AG08396 (cell line): ENCODE results near the gene MECR.
A peak's percentile ranks its signal among the peaks of the same experiment; 100 is the strongest.
"Not testable (repeated sequence)": the region's sequence is repeated elsewhere in the genome, so short reads cannot be mapped to it uniquely, and the experiment has no call there.

Experiments used
- DNase-seq: peaks from one replicate; pipeline ENCODE4 v3.0.0; 2012; ENCODE audit warnings: low spot score, mixed read lengths

Gene MECR

DNA sequence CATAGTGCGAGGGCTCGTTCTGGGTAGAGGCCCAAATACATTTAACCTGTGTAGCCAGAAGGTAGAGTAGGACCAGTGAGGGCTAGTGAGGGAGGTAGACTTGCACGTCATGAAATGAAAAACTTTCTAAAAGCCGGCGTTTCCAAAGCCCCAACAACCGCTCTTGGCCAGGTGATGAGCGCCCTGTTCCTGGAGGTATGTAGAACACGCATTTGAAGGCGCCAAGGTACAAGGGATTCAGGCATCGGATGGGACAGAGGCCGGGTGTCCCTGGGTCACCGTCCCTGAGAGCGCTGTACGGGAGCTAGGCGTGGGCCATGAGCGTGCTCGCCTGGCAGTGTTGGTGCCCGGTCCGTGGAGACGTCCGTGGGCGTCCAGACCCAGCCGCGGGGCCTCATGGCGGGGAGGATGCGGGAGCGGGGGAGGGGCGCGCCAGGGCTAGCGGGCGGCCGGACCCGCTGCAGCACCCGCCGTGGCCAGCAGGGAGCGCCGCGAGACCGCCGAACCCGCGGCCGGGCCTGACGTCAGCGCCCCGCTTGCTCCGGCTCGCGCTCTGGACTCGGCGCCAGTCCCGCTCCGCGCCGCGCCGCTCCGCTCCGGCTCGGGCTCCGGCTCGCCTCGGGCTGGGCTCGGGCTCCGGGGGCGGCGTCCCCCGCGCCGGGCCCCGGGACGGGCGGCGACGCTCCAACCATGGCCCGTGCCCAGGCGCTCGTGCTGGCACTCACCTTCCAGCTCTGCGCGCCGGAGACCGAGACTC lies 5.4 kb upstream of the MECR start, which contains the start of gene PTPRU:
TSS of gene PTPRU (plus strand) at position 568 of the 757 bp plus-strand sequence. CDS start at position 691, 123 bp downstream.
- peak; percentile 96 for DNase-seq

DNA sequence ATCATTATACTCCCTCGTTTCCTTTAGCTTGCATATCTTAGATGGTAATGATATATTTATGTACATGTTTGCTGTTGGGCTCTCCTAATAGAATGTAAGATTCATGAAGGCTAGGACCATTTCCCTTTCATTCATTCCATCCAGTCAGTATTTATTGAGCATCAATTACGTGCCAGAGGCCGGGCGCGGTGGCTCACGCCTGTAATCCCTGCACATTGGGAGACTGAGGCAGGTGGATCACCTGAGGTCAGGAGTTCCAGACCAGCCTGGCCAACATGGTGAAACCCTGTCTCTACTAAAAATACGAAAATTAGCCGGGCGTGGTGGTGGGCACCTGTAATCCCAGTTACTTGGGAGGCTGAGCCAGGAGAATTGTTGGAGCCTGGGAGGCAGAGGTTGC lies 4.1 kb upstream of the MECR start:
- not testable (repeated sequence) for DNase-seq

DNA sequence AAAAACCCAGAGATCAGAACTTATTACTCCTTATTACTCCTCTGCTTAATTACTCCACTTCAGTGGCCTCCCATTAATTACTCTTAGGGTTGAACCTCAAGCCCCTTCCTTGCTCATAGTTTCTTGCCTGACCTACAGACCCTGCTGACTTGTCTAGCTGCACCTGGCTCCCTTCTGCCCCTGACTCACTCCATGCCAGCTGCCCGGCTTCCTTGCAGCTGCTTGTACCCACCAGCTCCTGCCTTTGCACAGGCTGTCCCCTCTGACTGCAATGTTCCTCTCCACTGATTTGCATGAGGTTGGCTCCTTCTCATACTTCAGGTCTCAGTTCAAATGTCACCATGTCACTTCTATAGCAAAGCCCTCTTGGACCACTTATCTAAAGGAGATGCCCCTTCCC lies 3.7 kb upstream of the MECR start:
- no peak for DNase-seq

DNA sequence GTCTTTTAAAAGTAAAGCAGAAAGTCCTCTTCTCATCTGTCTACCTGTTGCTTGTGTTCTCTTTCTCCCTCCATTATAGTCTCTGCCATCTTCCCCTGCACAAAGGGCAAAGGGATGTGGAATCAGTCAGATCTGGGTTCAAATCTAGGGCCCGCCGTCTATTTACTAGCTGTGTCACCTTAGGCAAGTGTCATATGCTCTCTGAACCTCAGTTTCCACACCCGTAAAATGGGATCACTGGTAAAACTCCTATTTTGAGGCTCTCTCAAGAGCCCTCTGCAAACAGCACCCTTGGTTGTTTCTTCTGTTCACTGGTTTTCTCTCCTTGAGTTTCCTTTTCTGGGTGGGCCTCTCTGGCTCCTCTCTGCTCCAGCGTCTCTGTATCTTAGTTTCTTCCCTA lies 3.0 kb upstream of the MECR start:
- DNase-seq, result no peak

GRCh38 chr1:29232387-29232786 lies 1.7 kb upstream of the MECR start:
- DNase-seq, result no peak

DNA sequence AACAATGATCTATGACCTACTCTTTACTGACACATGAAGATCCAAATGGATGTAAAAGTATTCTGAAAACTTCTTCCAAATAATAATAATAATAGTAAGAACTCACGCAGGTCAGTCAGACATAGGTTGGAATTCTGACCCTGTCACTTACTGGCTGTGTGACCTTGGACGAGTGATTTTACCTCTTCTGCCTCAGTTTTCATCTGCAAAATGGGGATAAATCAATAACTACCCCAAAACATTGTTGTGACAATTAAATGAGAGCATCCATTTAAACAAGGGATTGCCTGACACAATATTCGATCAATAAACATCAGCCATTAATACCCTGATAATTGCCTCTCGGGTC lies 556 bp downstream of the MECR start:
- DNase-seq, result no peak

- DNase-seq, result no peak
Observed at GRCh38 chr1:29227511-29227910, 3.2 kb downstream of the MECR start.

DNA sequence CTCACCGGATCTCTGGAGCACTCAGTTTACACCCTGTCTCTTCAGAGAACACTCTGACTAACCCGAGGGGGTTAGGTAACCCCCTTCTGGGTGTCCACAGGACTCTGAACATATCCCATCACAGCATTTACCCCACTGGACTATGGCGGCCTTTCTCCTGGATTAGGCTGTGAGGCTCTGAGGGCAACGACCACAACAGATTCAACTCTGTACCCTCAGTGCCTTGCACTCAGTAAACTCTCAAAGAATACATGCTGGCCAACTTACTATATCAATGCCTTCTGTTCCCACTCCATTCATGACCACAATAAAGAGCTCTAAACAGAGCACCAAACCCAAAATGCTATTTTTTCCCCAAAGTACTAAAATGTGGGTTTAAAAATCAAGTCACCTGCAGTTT lies 5.4 kb downstream of the MECR start:
- DNase-seq, result no peak

DNA sequence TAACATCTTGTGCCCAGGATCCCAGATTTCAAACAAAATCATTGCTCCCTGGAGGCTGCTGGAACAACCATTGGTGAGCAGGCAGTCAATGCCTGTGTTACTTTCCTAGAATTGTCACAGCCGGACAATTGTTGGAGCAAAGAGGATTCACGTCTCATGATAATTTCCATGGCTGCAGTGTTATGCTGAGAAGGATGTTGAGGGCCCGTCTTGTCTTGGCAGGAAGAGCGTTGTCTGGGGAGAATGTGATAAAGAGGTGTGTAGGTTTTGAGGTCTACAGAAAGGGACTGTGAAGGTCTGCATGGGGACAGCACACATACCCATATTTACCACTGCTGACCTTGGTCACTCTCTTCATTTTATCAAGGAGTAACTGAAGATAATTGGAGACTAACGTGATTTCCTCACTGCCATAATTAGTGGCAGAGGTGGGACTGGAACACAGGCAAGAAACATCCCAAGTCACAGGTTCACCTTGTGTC lies 6.3 kb downstream of the MECR start:
- DNase-seq, result no peak

GRCh38 chr1:29223521-29223920 lies 7.2 kb downstream of the MECR start:
- DNase-seq, result no peak

DNA sequence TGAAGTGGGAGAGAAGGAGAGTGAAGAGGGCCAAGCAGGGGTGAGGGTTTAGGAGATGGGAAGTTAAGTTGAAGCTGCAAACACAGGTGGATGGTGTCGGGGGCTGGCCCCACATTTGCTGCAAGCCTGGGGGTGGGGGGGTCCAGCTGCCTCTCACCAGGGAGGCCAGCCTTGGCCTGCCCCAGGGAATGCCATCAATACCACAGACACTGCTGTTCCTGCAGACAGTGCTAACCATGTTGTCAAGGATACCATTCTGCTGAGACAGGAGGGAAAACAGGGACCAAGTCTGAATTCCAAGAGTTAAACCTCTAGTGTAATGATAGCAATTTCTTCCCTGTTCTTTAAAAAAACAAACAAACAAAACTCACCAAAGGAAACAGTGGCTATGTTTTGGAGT lies 8.0 kb downstream of the MECR start:
- DNase-seq, result no peak

DNA sequence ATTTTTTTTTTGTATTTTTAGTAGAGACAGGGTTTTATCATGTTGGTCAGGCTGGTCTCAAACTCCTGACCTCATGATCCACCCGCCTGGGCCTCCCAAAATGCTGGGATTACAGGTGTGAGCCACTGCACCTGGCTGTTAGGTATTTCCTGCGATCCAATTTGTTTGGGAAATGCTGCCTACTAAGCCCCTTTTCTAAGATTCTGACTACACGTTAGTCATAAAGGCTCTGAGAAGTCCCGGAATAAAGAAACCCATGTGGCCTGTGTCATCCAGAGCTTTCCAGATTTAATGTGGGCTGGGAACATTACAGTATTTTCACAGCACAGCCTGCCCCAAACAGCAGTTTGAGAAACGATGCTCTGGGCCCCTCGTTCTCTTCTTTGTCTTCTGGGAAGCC lies 8.5 kb downstream of the MECR start:
- not testable (repeated sequence) for DNase-seq

DNA sequence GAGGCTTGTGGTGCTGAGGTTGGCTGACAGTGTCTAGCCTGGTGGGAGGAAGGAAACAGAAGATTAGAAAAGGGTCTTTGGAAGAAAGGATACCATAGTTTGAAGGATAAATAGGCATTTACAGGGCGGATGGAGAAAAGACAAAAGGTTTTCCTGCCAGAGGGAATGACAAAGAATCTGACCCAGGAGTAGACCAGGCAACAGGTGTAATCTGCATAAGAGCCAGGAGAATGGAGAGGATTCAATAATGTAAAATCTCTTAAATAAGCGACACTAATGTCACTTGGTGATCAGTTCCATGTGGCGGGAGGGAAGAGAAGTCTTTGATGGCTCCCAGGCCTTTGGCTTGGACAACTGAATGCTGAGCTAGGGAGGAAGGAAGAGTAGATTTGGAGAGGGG lies 9.4 kb downstream of the MECR start:
- no peak for DNase-seq

GRCh38 chr1:29218223-29218622 lies 12.5 kb downstream of the MECR start:
- no peak for DNase-seq

DNA sequence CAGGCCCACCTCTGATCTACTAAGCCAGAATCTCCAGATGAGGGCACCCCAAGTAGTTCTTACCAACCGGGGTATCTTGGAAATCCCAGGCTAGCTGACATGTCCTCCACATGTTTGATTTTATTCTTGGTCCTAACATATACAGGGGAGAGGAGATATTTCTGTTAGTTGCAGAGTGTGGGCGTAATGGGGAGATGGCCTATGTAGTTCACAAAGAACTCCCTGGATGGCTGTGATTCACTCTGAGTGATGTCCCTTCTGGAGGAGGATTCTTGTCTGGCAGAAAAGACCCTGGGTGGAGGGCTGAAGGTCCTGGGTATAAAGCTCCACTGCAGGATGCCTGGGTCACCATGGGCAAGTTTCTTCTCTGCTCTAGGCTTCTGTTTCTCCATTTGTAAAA lies 13.1 kb downstream of the MECR start:
- DNase-seq, result no peak

DNA sequence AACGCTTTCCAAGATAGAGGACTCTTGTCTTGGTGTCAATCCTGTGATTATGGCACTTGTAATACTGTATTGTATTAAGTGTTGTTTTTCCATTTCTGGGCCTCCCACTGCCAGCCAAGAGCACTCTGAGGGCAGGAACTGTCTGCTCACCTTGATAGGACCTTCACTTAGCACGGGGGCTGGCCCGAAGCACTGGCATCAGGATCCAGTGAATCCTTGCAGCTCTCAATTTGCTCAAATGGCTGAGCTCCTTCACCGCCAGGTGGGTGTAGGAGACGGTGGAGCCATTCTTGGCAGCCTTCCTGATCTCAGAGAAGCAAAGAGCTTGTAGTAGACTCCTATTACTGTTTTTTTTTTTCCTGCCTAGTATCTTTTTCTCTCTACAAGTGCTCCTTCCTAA lies 17.7 kb downstream of the MECR start:
- DNase-seq, result no peak

GRCh38 chr1:29211086-29212030 lies 19.4 kb downstream of the MECR start:
- no peak for DNase-seq

DNA sequence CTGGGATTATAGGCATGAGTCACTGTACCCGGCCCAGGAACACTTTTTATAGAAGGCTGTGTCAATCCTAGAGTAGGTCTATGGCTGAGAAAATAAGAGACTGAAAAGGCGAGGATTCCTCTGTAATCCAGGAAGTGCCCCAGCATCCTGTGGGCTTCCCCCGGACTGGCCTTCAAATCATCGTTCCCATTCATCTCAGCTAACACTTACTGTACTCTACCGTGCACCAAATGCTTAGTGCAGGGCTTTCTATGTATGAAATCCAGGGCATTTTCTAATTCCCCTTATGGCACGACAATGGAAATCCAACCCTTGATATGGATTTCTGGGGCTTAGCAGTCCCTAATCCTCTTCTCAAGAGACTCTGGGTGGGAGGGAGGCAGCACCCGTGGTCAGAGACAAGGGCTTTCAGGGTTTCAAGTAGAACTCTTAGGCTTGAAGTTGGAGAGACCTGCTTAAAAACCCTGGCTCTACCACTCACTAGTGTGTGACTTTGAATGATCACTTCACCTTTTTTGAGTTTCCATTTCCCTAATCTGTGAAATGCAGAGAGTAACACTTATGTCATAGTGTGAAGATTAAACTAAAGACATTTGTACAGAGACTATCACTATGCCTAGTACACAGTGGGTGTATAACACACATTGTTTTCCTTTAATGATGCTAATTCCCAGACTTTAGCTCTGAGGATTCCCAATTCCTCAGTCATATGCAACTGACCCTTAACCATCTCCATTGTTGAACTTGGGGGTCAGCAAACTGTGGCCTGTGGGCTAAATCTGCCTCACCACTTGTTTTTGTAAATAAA lies 20.3 kb downstream of the MECR start:
- no peak for DNase-seq

- peak; percentile 59 for DNase-seq
Observed at GRCh38 chr1:29209173-29209572, 21.6 kb downstream of the MECR start.

DNA sequence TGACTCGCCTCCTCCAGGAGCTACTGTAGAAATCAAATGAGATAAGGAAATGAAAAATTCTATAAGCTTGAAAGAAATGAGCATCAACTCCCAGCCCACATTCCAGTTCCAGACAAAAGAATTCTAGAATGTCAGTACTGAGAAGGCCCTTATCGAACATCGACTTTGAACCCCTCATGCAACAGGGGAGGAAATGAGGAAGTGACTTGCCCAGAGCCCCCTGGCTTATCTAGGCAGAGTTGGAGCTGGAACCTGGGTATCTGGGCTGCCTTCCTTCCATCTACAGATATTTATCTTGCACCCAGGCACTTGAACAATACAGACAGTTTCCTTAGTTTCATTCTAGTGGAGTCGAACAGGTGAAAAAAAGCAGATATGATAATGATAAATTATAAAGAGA lies 22.3 kb downstream of the MECR start:
- DNase-seq, result no peak

- DNase-seq, result peak; percentile 89
Observed at GRCh38 chr1:29202584-29203340, 28.0 kb downstream of the MECR start.

GRCh38 chr1:29202053-29202452 lies 28.7 kb downstream of the MECR start:
- DNase-seq, result no peak
